CD1c-positive myeloid dendritic cell (primary cell): Measurements from ENCODE around the gene SIK2.
"Not testable (repeated sequence)": the region's sequence is repeated elsewhere in the genome, so short reads cannot be mapped to it uniquely, and the experiment has no call there.

Experiments used
- DNase-seq: peaks from one replicate; pipeline ENCODE4 v3.0.0-alpha.2; 2016; ENCODE audit errors: extremely low spot score

Gene SIK2

GRCh38 chr11:111658493-111658892 lies 56.2 kb downstream of the SIK2 start:
- DNase-seq = not testable (repeated sequence)

- no peak for DNase-seq
Measured at GRCh38 chr11:111659201-111660115, 57.2 kb downstream of the SIK2 start.

- DNase-seq = no peak
Measured at GRCh38 chr11:111660822-111661221, 58.6 kb downstream of the SIK2 start.

- DNase-seq = no peak
Measured at GRCh38 chr11:111663820-111664219, 61.6 kb downstream of the SIK2 start.

- DNase-seq = no peak
Measured at GRCh38 chr11:111665777-111666176, 63.5 kb downstream of the SIK2 start.

- no peak for DNase-seq
Measured at GRCh38 chr11:111668980-111669379, 66.7 kb downstream of the SIK2 start.

GRCh38 chr11:111671383-111671782 lies 69.1 kb downstream of the SIK2 start:
- DNase-seq = no peak

- DNase-seq = no peak
Measured at GRCh38 chr11:111672949-111673348, 70.7 kb downstream of the SIK2 start.

GRCh38 chr11:111674941-111675340 lies 72.7 kb downstream of the SIK2 start:
- no peak for DNase-seq

GRCh38 chr11:111675891-111676290 lies 73.6 kb downstream of the SIK2 start:
- no peak for DNase-seq

GRCh38 chr11:111676878-111677585 lies 74.8 kb downstream of the SIK2 start:
- DNase-seq = no peak

GRCh38 chr11:111680486-111681175 lies 78.4 kb downstream of the SIK2 start:
- no peak for DNase-seq

- DNase-seq = no peak
Measured at GRCh38 chr11:111683806-111684205, 81.6 kb downstream of the SIK2 start.

- no peak for DNase-seq
Measured at GRCh38 chr11:111684251-111684650, 82.0 kb downstream of the SIK2 start.

GRCh38 chr11:111688013-111688412 lies 85.8 kb downstream of the SIK2 start:
- no peak for DNase-seq

GRCh38 chr11:111691176-111691575 lies 88.9 kb downstream of the SIK2 start:
- no peak for DNase-seq

- DNase-seq = no peak
Measured at GRCh38 chr11:111691741-111692140, 89.5 kb downstream of the SIK2 start.

- DNase-seq = no peak
Measured at GRCh38 chr11:111693224-111693937, 91.1 kb downstream of the SIK2 start.

GRCh38 chr11:111694851-111695250 lies 92.6 kb downstream of the SIK2 start:
- DNase-seq = no peak

- DNase-seq = no peak
Measured at GRCh38 chr11:111696556-111696955, 94.3 kb downstream of the SIK2 start.

- no peak for DNase-seq
Measured at GRCh38 chr11:111697933-111698371, 95.7 kb downstream of the SIK2 start.
